ENCODE data around the gene CAND1. TPM values are rescaled to one million over a fixed set of nuclear protein-coding genes. Genes with fewer than 3 reads are reported as not detected.

The CAND1 gene
- total RNA-seq, 1 donor = 130 TPM

DNA sequence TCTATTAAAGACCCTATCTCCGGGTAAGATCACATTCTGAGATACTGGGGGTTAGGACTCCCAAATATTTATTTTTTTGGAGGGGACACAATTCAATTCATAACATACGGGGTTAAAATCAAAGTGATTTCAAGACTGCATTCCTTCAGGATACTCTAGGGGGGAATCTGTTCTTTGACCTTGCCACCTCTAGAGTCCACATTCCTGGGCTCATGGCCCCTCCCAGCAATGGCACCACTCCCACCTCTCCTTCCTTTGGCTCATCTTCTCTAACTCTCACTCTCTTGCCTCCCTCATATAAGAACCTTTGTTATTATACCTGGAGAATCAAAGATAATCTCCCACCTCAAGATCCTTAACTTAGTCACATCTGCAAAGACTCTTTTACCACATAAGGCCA is 79.5 kb downstream of the CAND1 start:
- no peak overlapping the region for H3K4me2 ChIP-seq (ENCODE audit: insufficient read depth, low read length)
- no peaks in the 10 kb centered on the region for H3K27me3 ChIP-seq (ENCODE audit: insufficient read depth, low read length)
- DNase-seq (ENCODE audit: insufficient read length, low spot score, missing footprints) = no peak
- no peaks in the 10 kb centered on the region for H3K79me2 ChIP-seq (ENCODE audit: insufficient read depth, low read length)
- no peaks in the 10 kb centered on the region for H3K36me3 ChIP-seq (ENCODE audit: insufficient read depth, low read length)
- no peaks in the 10 kb centered on the region for H3K9me3 ChIP-seq (ENCODE audit: low read depth, low read length)
- H2AFZ ChIP-seq (ENCODE audit: low read length) = no peak overlapping the region
- H3K4me3 ChIP-seq (ENCODE audit: insufficient read depth, low read length) = no peak overlapping the region
- TF ChIP-seq, protein P1, sequence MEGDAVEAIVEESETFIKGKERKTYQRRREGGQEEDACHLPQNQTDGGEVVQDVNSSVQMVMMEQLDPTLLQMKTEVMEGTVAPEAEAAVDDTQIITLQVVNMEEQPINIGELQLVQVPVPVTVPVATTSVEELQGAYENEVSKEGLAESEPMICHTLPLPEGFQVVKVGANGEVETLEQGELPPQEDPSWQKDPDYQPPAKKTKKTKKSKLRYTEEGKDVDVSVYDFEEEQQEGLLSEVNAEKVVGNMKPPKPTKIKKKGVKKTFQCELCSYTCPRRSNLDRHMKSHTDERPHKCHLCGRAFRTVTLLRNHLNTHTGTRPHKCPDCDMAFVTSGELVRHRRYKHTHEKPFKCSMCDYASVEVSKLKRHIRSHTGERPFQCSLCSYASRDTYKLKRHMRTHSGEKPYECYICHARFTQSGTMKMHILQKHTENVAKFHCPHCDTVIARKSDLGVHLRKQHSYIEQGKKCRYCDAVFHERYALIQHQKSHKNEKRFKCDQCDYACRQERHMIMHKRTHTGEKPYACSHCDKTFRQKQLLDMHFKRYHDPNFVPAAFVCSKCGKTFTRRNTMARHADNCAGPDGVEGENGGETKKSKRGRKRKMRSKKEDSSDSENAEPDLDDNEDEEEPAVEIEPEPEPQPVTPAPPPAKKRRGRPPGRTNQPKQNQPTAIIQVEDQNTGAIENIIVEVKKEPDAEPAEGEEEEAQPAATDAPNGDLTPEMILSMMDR (IDR thresholded peaks at IDR 0.05; ENCODE audit: extremely low read depth, low read depth, low read length) = no peak
- H3K27ac ChIP-seq (ENCODE audit: low read depth, low read length) = no peak overlapping the region
- H4K20me1 ChIP-seq (ENCODE audit: insufficient read depth, low read length) = no peaks in the 10 kb centered on the region
- H3K4me1 ChIP-seq (ENCODE audit: insufficient read depth, low read length) = no peaks in the 10 kb centered on the region

DNA sequence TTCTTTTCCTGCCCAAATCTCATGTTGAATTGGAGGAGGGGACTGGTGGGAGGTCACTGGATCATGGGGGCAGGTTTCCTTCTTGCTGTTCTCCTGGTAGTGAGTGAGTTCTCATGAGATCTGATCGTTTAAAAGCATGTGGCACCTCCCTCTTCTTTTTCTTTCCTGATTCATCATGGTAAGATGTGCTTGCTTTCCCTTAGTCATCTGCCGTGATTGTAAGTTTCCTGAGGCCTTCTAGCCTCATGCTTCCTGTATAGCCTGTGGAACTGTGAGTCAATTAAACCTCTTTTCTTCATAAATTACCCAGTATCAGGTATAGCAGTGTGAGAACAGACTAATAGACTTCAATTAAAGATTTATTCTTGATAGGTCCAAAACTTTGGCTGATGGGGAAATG is 83.5 kb downstream of the CAND1 start:
- Histone ChIP-seq H3K4me2 (ENCODE audit: insufficient read depth, low read length) (no peak overlapping the region), H4K20me1 (ENCODE audit: insufficient read depth, low read length) (no peaks in the 10 kb centered on the region), H3K4me1 (ENCODE audit: insufficient read depth, low read length) (peaks cover 33% of the 10 kb centered on the region), H3K27ac (ENCODE audit: low read depth, low read length) (no peak overlapping the region), H3K79me2 (ENCODE audit: insufficient read depth, low read length) (no peaks in the 10 kb centered on the region), H3K27me3 (ENCODE audit: insufficient read depth, low read length) (no peaks in the 10 kb centered on the region), H2AFZ (ENCODE audit: low read length) (no peak overlapping the region), H3K9me3 (ENCODE audit: low read depth, low read length) (no peaks in the 10 kb centered on the region), H3K4me3 (ENCODE audit: insufficient read depth, low read length) (no peak overlapping the region), H3K36me3 (ENCODE audit: insufficient read depth, low read length) (no peaks in the 10 kb centered on the region)
- no peak for DNase-seq (ENCODE audit: insufficient read length, low spot score, missing footprints)
- TF ChIP-seq, protein P1 (IDR thresholded peaks at IDR 0.05; ENCODE audit: extremely low read depth, low read depth, low read length) = no peak

DNA sequence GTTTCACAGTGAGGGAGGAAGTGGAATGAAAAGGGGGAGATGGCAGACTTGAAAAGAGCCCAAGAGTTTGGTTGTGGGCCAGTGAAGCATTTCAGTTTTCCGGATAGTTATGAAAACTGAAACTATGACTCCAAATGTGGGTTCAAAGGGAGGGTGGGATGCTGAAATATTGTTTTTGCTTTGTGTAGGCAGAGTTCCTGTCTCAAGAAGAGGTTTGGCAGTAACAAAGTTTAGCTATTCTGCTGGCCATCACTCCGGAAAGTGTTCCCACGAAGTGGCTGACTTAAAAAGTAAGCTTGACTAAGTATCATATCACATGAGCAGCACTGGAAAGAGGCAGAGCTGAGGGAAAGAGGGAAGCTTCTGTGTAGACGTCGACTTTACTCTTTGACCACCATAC is 85.2 kb downstream of the CAND1 start:
- peaks cover 49% of the 10 kb centered on the region for H3K4me1 ChIP-seq (ENCODE audit: insufficient read depth, low read length)
- H3K4me3 ChIP-seq (ENCODE audit: insufficient read depth, low read length) = peak overlapping the region; percentile 37
- DNase-seq (ENCODE audit: insufficient read length, low spot score, missing footprints) = peak; percentile 55
- peak overlapping the region; percentile 72 for H3K4me2 ChIP-seq (ENCODE audit: insufficient read depth, low read length)
- H4K20me1 ChIP-seq (ENCODE audit: insufficient read depth, low read length) = no peaks in the 10 kb centered on the region
- H3K79me2 ChIP-seq (ENCODE audit: insufficient read depth, low read length) = no peaks in the 10 kb centered on the region
- TF ChIP-seq, protein P1 (IDR thresholded peaks at IDR 0.05; ENCODE audit: extremely low read depth, low read depth, low read length) = no peak
- no peaks in the 10 kb centered on the region for H3K27me3 ChIP-seq (ENCODE audit: insufficient read depth, low read length)
- no peaks in the 10 kb centered on the region for H3K36me3 ChIP-seq (ENCODE audit: insufficient read depth, low read length)
- H2AFZ ChIP-seq (ENCODE audit: low read length) = peak overlapping the region; percentile 69
- peak overlapping the region; percentile 80 for H3K27ac ChIP-seq (ENCODE audit: low read depth, low read length)
- no peaks in the 10 kb centered on the region for H3K9me3 ChIP-seq (ENCODE audit: low read depth, low read length)

DNA sequence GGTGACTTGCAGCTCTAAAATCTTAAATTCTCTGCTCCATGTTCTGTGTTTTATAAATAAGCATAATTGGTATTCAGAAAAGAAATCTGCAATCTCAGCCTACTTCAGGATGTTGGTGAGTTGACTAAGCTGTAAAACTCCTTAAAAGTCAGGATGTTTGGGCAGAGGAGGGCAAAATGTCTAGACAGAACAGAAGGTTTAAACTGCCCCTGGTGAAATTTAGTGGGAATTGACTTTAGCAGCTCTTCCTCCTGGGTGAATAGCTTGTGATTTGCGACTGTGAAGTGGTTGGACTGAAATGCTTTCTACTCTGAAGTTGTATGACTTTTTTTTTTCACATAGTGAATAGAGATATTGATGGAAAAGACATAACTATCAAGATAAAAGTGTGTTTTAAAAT is 85.8 kb downstream of the CAND1 start:
- Histone ChIP-seq H2AFZ (ENCODE audit: low read length) (peak overlapping the region; percentile 69), H3K4me2 (ENCODE audit: insufficient read depth, low read length) (peak overlapping the region; percentile 72)
- no peak for DNase-seq (ENCODE audit: insufficient read length, low spot score, missing footprints)

More for the DNA sequence above, 85.8 kb downstream of the CAND1 start:
- Histone ChIP-seq H3K27ac (ENCODE audit: low read depth, low read length) (peak overlapping the region; percentile 80), H3K4me1 (ENCODE audit: insufficient read depth, low read length) (peaks cover 55% of the 10 kb centered on the region), H3K36me3 (ENCODE audit: insufficient read depth, low read length) (no peaks in the 10 kb centered on the region), H3K4me3 (ENCODE audit: insufficient read depth, low read length) (peak overlapping the region; percentile 37), H3K27me3 (ENCODE audit: insufficient read depth, low read length) (no peaks in the 10 kb centered on the region), H3K79me2 (ENCODE audit: insufficient read depth, low read length) (no peaks in the 10 kb centered on the region), H4K20me1 (ENCODE audit: insufficient read depth, low read length) (no peaks in the 10 kb centered on the region), H3K9me3 (ENCODE audit: low read depth, low read length) (no peaks in the 10 kb centered on the region)
- TF ChIP-seq, protein P1 (IDR thresholded peaks at IDR 0.05; ENCODE audit: extremely low read depth, low read depth, low read length) = no peak

Measured in osteoblast (primary cell).